Cardiac fibroblast (primary cell): ENCODE results near the gene EIF4G1.

Experiments used
- DNase-seq, 2 donors: peaks; one replicate each; pipeline versions ENCODE4 v3.0.0 to v3.0.0-alpha.2; 2010; ENCODE audit warnings: low read depth in 2 of 2
- H3K4me3 ChIP-seq, 2 donors: replicated peaks in 1 of 2; 1 replicate in 1 of 2; 2 replicates in 1 of 2; pipeline ENCODE4 v1.5.1; 2011; ENCODE audit warnings: low read depth in 2 of 2, low read length in 2 of 2, mild to moderate bottlenecking in 2 of 2, moderate library complexity in 1 of 2
- CTCF ChIP-seq: IDR thresholded peaks from one replicate; pipeline ENCODE4 v1.5.1; 2011; ENCODE audit warnings: low read depth, mild to moderate bottlenecking, low read length, inconsistent platforms

Gene EIF4G1

DNA sequence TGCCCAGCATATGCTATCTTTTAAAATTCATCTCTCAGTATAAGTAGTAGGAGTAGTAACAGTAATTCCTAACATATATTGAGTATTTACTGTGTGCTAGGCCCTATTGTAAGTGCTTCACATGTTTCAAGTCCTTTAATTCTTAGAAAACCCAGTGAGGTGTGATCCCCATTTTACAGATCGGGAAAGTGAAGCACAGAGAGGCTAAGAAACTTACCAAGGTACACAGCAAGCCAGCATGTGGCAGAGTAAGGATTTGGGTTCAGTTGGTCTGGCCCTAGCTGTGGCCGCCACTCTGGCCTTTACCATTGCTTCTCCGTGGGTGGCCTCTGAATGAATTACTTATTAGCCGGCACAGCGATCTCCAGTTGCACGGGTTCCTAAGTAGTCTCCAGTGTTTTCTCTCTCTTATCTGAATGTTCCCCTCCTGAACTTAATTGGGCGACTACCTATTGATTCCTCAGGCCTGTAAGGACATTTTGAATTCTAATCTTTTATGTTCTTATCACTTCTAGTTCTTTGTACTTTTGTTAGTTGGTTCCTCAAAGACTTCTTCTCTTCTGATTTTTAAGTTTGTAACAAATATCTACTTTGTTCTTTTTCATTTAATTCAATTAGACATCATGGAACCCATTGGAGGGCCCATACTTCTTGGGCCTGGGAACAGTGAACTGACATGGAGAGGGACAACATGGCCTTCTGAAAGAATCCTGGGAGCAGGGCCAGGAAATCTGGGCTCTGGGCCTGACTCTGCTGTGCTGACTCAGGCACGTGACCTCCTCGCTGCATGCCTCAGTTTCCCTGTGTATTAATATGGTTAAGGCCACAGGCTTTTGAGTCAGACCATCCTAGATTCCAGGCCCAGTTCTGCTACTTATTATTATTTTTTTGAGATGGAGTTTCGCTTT lies 35.4 kb downstream of the EIF4G1 start:
- no peak overlapping the region for H3K4me3 ChIP-seq
- no peak for DNase-seq
- TF ChIP-seq CTCF = no peak

DNA sequence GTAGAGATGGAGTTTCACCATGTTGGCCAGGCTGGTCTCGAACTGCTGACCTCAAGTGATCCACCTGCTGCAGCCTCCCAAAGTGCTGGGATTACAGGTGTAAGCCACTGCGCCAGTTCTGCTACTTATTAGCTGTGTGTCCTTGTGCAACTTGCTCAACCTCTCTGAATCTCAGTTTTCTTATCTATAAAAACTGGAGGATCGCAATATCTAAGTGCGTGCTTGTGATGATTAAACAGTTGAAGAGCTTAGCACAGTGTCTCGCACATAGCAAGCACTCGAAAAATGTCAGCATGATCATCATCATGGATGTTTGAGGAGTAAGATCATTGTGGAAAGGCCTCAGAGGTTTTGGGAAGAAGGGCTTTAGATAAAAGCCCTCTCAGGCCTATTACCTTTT lies 36.2 kb downstream of the EIF4G1 start:
- DNase-seq = no peak
- no peak overlapping the region for H3K4me3 ChIP-seq
- no peak for TF ChIP-seq CTCF

DNA sequence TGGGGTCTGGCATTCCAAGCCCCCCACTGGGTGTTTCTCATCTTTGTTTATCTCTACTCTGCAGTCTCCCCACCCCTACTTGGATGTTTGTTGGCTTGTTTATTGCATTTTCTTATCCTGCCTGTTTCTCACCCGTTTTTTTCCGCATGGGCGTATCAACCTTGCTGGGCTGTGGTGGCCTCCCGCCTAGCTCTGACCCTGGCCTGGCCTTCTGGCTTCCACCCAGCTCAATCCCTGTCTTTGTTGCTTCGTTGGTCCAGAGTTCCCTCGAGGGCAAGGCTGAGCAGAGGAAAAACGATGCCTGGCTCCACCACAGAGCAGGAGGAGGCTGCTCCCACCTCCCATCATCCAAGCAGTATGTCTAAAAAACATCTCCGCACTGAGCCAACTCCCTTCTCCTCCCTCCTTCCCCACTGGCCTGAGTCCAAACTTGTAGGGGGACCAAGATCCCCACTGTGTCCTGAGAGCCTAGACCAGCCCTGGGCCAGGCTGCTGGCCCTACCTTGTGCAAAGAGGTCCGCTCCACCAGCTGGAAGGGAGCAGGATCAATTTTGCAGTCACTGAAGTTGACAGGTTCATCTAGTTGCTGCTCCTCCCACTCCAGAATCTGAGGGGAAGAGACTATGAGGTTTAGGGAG lies 37.2 kb downstream of the EIF4G1 start:
- no peak for TF ChIP-seq CTCF

GRCh38 chr3:184352149-184352785 lies 37.9 kb downstream of the EIF4G1 start:
- TF ChIP-seq CTCF = no peak
- H3K4me3 ChIP-seq = no peak overlapping the region
- DNase-seq = no peak

More for the DNA sequence above, 37.2 kb downstream of the EIF4G1 start:
- no peak for DNase-seq
- H3K4me3 ChIP-seq = no peak overlapping the region

DNA sequence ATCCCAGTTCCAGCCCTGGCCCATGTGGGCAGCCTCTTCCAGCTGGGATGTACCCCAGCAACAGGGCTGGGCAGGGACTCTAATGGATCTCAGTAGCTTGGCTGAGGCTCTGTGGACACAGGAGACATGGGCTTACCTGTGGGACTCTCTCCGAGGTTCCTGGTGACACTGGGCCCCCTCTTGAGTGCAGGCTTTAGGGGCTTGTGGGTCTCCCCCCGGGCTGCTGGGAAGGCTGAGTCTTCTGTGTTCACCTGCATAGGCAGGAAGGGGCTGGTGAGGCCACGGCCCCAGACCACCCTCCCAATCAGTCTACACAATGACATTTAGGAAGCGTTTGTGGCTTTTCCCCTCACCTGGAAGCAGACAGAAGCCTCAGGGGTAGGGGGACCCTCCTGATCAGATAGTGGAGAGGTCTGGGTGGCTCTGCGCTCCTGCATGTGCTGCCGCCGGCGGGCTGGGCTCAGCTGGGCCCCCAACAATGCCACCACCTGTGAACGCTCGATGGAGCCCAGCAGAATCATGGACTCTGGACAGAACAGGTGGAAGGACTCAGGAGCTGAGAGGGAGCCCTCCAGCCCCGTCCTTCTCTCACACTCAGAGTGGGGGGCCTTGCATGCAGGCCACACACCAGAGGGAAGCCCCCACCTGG lies 38.6 kb downstream of the EIF4G1 start:
- no peak for DNase-seq
- TF ChIP-seq CTCF = no peak
- H3K4me3 ChIP-seq = no peak overlapping the region

DNA sequence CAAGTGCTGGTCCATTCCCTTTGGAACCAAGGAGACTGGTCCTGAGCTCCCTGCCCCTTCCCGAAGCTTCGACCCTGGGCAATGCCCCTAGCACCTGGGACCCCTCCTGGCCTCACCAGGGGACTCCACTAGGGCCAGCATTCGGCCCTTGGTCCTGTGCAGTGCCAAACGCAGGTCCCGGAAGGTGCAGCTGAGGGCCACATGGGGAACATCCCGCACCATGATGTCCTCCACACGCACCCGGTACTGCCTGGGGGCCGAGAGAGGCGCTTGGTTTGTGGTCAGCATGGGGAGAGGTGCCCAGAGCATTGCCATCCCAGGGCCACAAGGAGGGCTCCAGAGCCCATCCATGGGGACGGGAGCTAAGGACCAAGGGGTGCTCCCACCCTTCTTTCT lies 39.1 kb downstream of the EIF4G1 start:
- no peak overlapping the region for H3K4me3 ChIP-seq
- no peak for TF ChIP-seq CTCF
- DNase-seq = no peak
